HCT116 (cell line): ENCODE data around the gene CISTR. TPM values are rescaled to one million over a fixed set of nuclear protein-coding genes. Genes with fewer than 3 reads are reported as not detected.

Experiments used
- ATAC-seq: fragments of 200-7000 bp; cut with Tn5 transposase; 2 replicates; pipeline ENCODE4 v1.9.1; 2020; ENCODE audit warnings: mild to moderate bottlenecking, moderate library complexity
- BruUV-seq: library from RNA; stranded (reverse); fragments of 400-500 nt; replicated peaks from 2 replicates; lab custom pipeline; 2021; lab: Mats Ljungman, UMichigan
- CTCF ChIA-PET: fragments of 300-600 bp; sonication (Branson Sonifier 250); formaldehyde crosslinking; loops from one replicate; lab custom pipeline; 2021; ENCODE audit warnings: antibody characterized with exemption; lab: Charles Lee
- POLR2A ChIA-PET: fragments of 300-600, 350-600 bp; sonication (Branson Sonifier 250); formaldehyde crosslinking; loops from one replicate; lab custom pipeline; 2021; ENCODE audit warnings: antibody characterized with exemption; lab: Charles Lee
- RAD21 ChIA-PET, 2 experiments: fragments of 300-600 bp; sonication (Branson Sonifier 250); formaldehyde crosslinking; loops; one replicate each; lab custom pipeline; 2023; ENCODE audit warnings: low total read pairs in 2 of 2; ENCODE audit not compliant: uncharacterized antibody in 2 of 2, unreplicated experiment in 2 of 2, low non-redundant PET in 1 of 2; lab: Charles Lee
- DNase-seq: peaks from one replicate; pipeline ENCODE4 v3.0.0-alpha.2; 2010; ENCODE audit warnings: low read depth, low spot score
- H2AFZ ChIP-seq: fragments of 200-600 bp; shearing (Covaris generic), sonication (generic); 2 replicates; pipeline ENCODE4 v1.6.1; 2017; ENCODE audit warnings: low read depth, mixed run types, mixed read lengths, antibody characterized with exemption, low read length; ENCODE audit not compliant: poor library complexity, severe bottlenecking
- H3K27ac ChIP-seq: 2 replicates; pipeline ENCODE4 v1.5.1; 2012; ENCODE audit warnings: low read depth, low read length
- H3K27me3 ChIP-seq: fragments of 200-600 bp; sonication (generic); 2 replicates; pipeline ENCODE4 v1.6.1; 2016; ENCODE audit warnings: mixed run types, low read length, mixed read lengths; ENCODE audit not compliant: insufficient read depth
- H3K36me3 ChIP-seq, 2 experiments: fragments of 200-500 bp in 1 of 2; fragments of 200-600 bp in 1 of 2; sonication (Bioruptor generic) in 1 of 2; sonication (generic) in 1 of 2; 2 replicates each; pipeline versions ENCODE4 v1.5.1 to v1.6.1; 2014 to 2016; ENCODE audit warnings: low read length in 2 of 2, inconsistent platforms in 1 of 2, mixed read lengths in 1 of 2, mixed run types in 1 of 2; ENCODE audit not compliant: insufficient read depth in 2 of 2, control insufficient read depth in 1 of 2
- H3K4me1 ChIP-seq, 2 experiments: fragments of 200-600 bp in 1 of 2; sonication (generic) in 1 of 2; 2 replicates each; pipeline versions ENCODE4 v1.5.1 to v1.6.1; 2012 to 2017; ENCODE audit warnings: low read length in 2 of 2, inconsistent platforms in 1 of 2, mild to moderate bottlenecking in 1 of 2, mixed read lengths in 1 of 2, mixed run types in 1 of 2, moderate library complexity in 1 of 2; ENCODE audit not compliant: insufficient read depth in 2 of 2, control insufficient read depth in 1 of 2
- H3K4me2 ChIP-seq: fragments of 200-600 bp; sonication (generic); 2 replicates; pipeline ENCODE4 v1.6.1; 2017; ENCODE audit warnings: mixed run types, low read length, mixed read lengths
- H3K4me3 ChIP-seq, 2 experiments: fragments of 200-600 bp in 1 of 2; sonication (generic) in 1 of 2; replicated peaks in 1 of 2; 2 replicates each; pipeline ENCODE4 v1.5.1; 2011 to 2016; ENCODE audit warnings: low read length in 2 of 2, control low read depth in 1 of 2, low read depth in 1 of 2, mild to moderate bottlenecking in 1 of 2, mixed read lengths in 1 of 2, mixed run types in 1 of 2
- H3K79me2 ChIP-seq: fragments of 200-600 bp; sonication (generic); 2 replicates; pipeline ENCODE4 v1.6.1; 2017; ENCODE audit warnings: mild to moderate bottlenecking, mixed run types, low read length, moderate library complexity, mixed read lengths; ENCODE audit not compliant: insufficient read depth
- H3K9ac ChIP-seq: fragments of 200-600 bp; sonication (generic); 2 replicates; pipeline ENCODE4 v1.6.1; 2016; ENCODE audit warnings: low read length, mixed read lengths
- H3K9me2 ChIP-seq: fragments of 200-600 bp; sonication (generic), shearing (Covaris generic); 2 replicates; pipeline ENCODE4 v1.6.1; 2017; ENCODE audit warnings: mixed run types, mild to moderate bottlenecking, moderate library complexity; ENCODE audit not compliant: insufficient read depth
- H3K9me3 ChIP-seq, 2 experiments: fragments of 200-500 bp in 1 of 2; fragments of 200-600 bp in 1 of 2; sonication (Bioruptor generic) in 1 of 2; sonication (generic) in 1 of 2; 2 replicates each; pipeline ENCODE4 v1.6.1; 2014 to 2017; ENCODE audit warnings: low read length in 2 of 2, mixed read lengths in 2 of 2, inconsistent platforms in 1 of 2, low read depth in 1 of 2, mild to moderate bottlenecking in 1 of 2, mixed run types in 1 of 2, moderate library complexity in 1 of 2; ENCODE audit not compliant: control insufficient read depth in 1 of 2, insufficient read depth in 1 of 2
- H4K20me1 ChIP-seq: fragments of 200-600 bp; sonication (generic), shearing (Covaris generic); 2 replicates; pipeline ENCODE4 v1.6.1; 2017; ENCODE audit warnings: mixed run types, mild to moderate bottlenecking, moderate library complexity; ENCODE audit not compliant: insufficient read depth
- CTCF ChIP-seq, 3 experiments: fragments of 200-600 bp in 1 of 3; sonication (generic) in 1 of 3; IDR thresholded peaks in 2 of 3; conservative IDR thresholded peaks in 1 of 3; 2 replicates each; pipeline ENCODE4 v1.5.1; 2012 to 2017; ENCODE audit warnings: low read depth in 2 of 3, low read length in 2 of 3, antibody characterized with exemption in 1 of 3, borderline replicate concordance in 1 of 3, control low read depth in 1 of 3, mild to moderate bottlenecking in 1 of 3, mixed read lengths in 1 of 3, mixed run types in 1 of 3, moderate library complexity in 1 of 3; ENCODE audit not compliant: insufficient read depth in 1 of 3
- ELF1 ChIP-seq: IDR thresholded peaks from 2 replicates; pipeline ENCODE4 v1.6.1; 2012; ENCODE audit warnings: low read depth, borderline replicate concordance
- JUND ChIP-seq: IDR thresholded peaks from 2 replicates; pipeline ENCODE4 v1.6.1; 2012
- MAX ChIP-seq: IDR thresholded peaks from 2 replicates; pipeline ENCODE4 v1.6.1; 2012
- POLR2A ChIP-seq: IDR thresholded peaks from 2 replicates; pipeline ENCODE4 v1.7.0; 2011; ENCODE audit warnings: borderline replicate concordance; ENCODE audit not compliant: insufficient read depth, insufficient read length; ENCODE audit errors: extremely low read depth
- RAD21 ChIP-seq: IDR thresholded peaks from 2 replicates; pipeline ENCODE4 v1.6.1; 2012; ENCODE audit warnings: low read depth, mild to moderate bottlenecking
- REST ChIP-seq: IDR thresholded peaks from 2 replicates; pipeline ENCODE4 v1.6.1; 2012; ENCODE audit warnings: low read depth
- intact Hi-C: fragments of 100-400 bp; cut with micrococcal nuclease; formaldehyde crosslinking; loops from 2 replicates; pipeline ENCODE4 v1.10.0; 2022
- total RNA-seq: library from RNA; stranded (reverse); gene quantifications from one replicate; pipeline ENCODE4 v1.2.1, GENCODE V29; 2021; ENCODE audit not compliant: unreplicated experiment

The CISTR gene
- total RNA-seq, 1 experiment from 2014 or later, result not detected

GRCh38 chr12:53788892-53789291, 37.1 kb upstream of the CISTR start:
- ChIA-PET POLR2A (no interaction called here), RAD21 (no interaction called here), CTCF (interaction anchor here (1.1 kb wide), 1 partner anchor 32 kb away, joined by 3 read pairs; no protein-coding TSS in a partner anchor)
- Histone ChIP-seq H3K9ac (no peak overlapping the region), H4K20me1 (no peaks in the 10 kb centered on the region), H3K4me3 (no peak overlapping the region), H3K9me2 (no peaks in the 10 kb centered on the region), H3K4me2 (no peak overlapping the region), H2AFZ (no peak overlapping the region), H3K4me1 (peaks cover 0 to 5% of the 10 kb centered on the region in 2 experiments; a peak in 1 of 4 replicates), H3K9me3 (no peaks in the 10 kb centered on the region), H3K79me2 (no peaks in the 10 kb centered on the region), H3K27me3 (no peaks in the 10 kb centered on the region), H3K27ac (no peak overlapping the region), H3K36me3 (no peaks in the 10 kb centered on the region)
- DNase-seq (no peak), ATAC-seq (no peak)
- TF ChIP-seq JUND (no peak), ELF1 (no peak), MAX (no peak), POLR2A (no peak), REST (no peak), RAD21 (no peak), CTCF (IDR thresholded peaks at IDR 0.05 in 2 of 3, conservative IDR thresholded peaks at IDR 0.05 in 1 of 3; ENCODE audit: borderline replicate concordance in 1 of 3, insufficient read depth in 1 of 3, low read depth in 2 of 3, low read length in 2 of 3) (no peak)
- BruUV-seq, result no TSS peak
- intact Hi-C loops, result no loop called here
